Measurements from ENCODE around the gene AIDA. TPM values are rescaled to one million over a fixed set of nuclear protein-coding genes. Genes with fewer than 3 reads are reported as not detected.

The AIDA gene
- total and polyA plus RNA-seq, 12 donors, result 29.5 to 68.4 (median 43.6) TPM

DNA sequence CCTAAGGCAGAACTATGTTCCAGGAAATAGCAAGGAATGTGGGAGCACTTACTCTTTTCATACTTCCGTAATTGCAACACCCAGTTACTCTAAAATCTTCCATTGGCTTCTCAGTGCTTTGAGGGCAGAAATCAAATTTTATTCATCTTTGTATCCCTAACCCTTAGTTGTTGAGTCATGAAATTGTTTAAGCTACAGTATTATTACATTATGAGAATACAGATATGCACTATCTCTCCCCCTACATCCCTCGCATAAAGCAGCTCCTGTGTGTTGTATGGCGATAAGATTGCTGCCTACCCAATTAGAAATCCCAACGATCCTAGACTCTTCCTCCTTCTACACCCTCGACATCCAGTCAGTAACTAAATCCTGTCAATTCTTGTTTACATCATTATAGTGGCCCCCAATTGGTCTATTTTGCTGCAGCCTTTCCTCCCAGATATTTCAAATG lies 2.6 kb downstream of the AIDA start:
- peak overlapping the region in 1 of 10 donors; percentile 98 for H3K27ac ChIP-seq
- peaks cover 0 to 36% (median 26%) of the 10 kb centered on the region in 9 donors for H3K4me1 ChIP-seq
- intact Hi-C loops (cut with DNase I), result loop anchor here in 4 of 10 donors (5.0 to 10.0 kb wide), 4 partner anchors 55 to 245 kb away; no protein-coding TSS in a partner anchor
- DNase-seq (no peak), ATAC-seq (no peak)
- TF ChIP-seq, protein P1, sequence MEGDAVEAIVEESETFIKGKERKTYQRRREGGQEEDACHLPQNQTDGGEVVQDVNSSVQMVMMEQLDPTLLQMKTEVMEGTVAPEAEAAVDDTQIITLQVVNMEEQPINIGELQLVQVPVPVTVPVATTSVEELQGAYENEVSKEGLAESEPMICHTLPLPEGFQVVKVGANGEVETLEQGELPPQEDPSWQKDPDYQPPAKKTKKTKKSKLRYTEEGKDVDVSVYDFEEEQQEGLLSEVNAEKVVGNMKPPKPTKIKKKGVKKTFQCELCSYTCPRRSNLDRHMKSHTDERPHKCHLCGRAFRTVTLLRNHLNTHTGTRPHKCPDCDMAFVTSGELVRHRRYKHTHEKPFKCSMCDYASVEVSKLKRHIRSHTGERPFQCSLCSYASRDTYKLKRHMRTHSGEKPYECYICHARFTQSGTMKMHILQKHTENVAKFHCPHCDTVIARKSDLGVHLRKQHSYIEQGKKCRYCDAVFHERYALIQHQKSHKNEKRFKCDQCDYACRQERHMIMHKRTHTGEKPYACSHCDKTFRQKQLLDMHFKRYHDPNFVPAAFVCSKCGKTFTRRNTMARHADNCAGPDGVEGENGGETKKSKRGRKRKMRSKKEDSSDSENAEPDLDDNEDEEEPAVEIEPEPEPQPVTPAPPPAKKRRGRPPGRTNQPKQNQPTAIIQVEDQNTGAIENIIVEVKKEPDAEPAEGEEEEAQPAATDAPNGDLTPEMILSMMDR (IDR thresholded peaks at IDR 0.05), result no peak
- peaks cover 0 to under 1% (median 0%) of the 10 kb centered on the region in 11 donors for H3K9me3 ChIP-seq
- H3K4me3 ChIP-seq, result peak overlapping the region in 1 of 10 donors; percentile 2
- H3K27me3 ChIP-seq, result no peaks in the 10 kb centered on the region
- peaks cover 0 to 6% (median 0%) of the 10 kb centered on the region in 9 donors for H3K36me3 ChIP-seq
- 68 to 70% methylated on average over 5 of the region's 5 CpGs for WGBS, 2 donors

DNA sequence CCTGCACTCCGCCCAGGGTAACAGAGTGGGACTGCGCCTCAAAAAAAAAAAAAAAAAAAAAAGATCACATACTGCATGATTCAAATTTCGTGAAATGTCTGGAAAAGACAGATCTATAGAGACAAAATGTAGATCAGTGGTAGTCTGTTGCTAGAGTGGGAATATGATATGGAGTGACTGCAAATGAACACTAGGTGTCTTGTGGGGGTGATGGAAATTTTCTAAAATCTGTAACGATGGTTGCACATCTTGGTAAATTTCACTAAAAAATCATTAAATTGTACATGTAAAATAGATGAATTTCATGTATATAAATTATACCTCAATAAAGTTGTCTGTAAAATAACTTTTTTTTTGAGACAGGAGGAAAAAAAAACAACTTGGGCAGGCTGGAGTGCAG lies 5.5 kb downstream of the AIDA start:
- Histone ChIP-seq H3K4me1 (peaks cover 0 to 25% (median 19%) of the 10 kb centered on the region in 9 donors), H3K9me3 (peaks cover 0 to 9% (median 0%) of the 10 kb centered on the region in 11 donors), H3K4me3 (no peak overlapping the region), H3K27ac (no peak overlapping the region), H3K36me3 (peaks cover 0 to 21% (median 0%) of the 10 kb centered on the region in 9 donors), H3K27me3 (no peaks in the 10 kb centered on the region)
- no peak for ATAC-seq
- 74 to 94% methylated on average over 4 of the region's 4 CpGs for WGBS, 2 donors
- intact Hi-C loops (cut with DNase I), result loop anchor here in 1 of 10 donors (10.0 kb wide), 1 partner anchor 52 kb away; no protein-coding TSS in a partner anchor
- DNase-seq, result no peak
- TF ChIP-seq, protein P1 (IDR thresholded peaks at IDR 0.05), result peak in 1 of 9 donors; percentile 5

DNA sequence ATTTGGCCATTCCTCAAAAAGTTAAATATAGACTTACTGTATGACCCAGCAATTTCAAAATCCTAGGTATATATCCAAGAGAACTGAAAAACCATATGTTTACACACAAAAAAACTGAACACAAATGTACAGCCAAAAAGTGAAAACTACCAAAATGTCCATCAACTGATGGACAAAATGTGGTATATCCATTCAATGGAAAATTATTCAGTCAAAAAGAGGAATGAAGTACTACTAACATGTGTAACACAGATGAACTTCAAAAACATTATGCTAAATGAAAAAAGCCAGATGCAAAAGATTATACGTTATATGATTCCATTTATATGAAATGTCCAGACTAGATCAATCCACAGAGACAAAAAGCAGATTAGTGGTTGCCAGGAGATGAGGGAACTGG lies 8.0 kb downstream of the AIDA start:
- TF ChIP-seq, protein P1 (IDR thresholded peaks at IDR 0.05), result no peak
- intact Hi-C loops (cut with DNase I), result loop anchor here in 1 of 10 donors (10.0 kb wide), 1 partner anchor 49 kb away; no protein-coding TSS in a partner anchor
- Histone ChIP-seq H3K4me1 (peaks cover 0 to 6% (median 2%) of the 10 kb centered on the region in 9 donors), H3K27me3 (no peaks in the 10 kb centered on the region), H3K9me3 (peaks cover 0 to 9% (median 0%) of the 10 kb centered on the region in 11 donors), H3K4me3 (no peak overlapping the region), H3K27ac (no peak overlapping the region), H3K36me3 (peaks cover 0 to 46% (median 13%) of the 10 kb centered on the region in 9 donors)
- DNase-seq, result no peak
- 93 to 94% methylated on average over 1 of the region's 1 CpG for WGBS, 2 donors
- ATAC-seq, result no peak

DNA sequence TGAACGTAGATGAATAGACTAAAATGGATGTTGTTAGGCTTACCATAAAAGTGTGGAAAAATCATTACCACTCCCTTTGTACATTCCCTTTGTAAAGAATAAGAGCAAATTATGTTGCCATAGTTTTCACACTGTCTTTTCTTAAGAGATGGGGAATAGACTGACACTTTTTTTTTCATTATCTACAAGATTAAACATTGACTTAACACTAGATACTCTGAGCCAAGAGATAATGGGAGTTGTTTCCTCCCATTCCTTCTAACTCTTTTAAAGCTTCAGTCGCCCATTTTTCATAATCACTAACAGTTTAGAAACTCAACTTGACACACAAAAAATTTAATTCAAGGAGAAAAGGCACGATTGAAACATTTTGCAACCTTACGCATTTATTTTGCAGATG lies 10.1 kb downstream of the AIDA start:
- 88% methylated on average over 4 of the region's 4 CpGs for WGBS, 2 donors
- H3K9me3 ChIP-seq, result peaks cover 0 to 9% (median 0%) of the 10 kb centered on the region in 11 donors
- TF ChIP-seq, protein P1 (IDR thresholded peaks at IDR 0.05), result no peak
- H3K36me3 ChIP-seq, result peaks cover 0 to 54% (median 19%) of the 10 kb centered on the region in 9 donors
- intact Hi-C loops (cut with DNase I), result loop anchor here in 1 of 10 donors (10.0 kb wide), 1 partner anchor 47 kb away; no protein-coding TSS in a partner anchor
- H3K4me3 ChIP-seq, result no peak overlapping the region
- DNase-seq, result no peak
- no peak for ATAC-seq
- H3K27ac ChIP-seq, result no peak overlapping the region
- no peaks in the 10 kb centered on the region for H3K27me3 ChIP-seq
- peaks cover 0 to 8% (median 0%) of the 10 kb centered on the region in 9 donors for H3K4me1 ChIP-seq
